ENCODE results near the gene GPC2.

Gene GPC2

DNA sequence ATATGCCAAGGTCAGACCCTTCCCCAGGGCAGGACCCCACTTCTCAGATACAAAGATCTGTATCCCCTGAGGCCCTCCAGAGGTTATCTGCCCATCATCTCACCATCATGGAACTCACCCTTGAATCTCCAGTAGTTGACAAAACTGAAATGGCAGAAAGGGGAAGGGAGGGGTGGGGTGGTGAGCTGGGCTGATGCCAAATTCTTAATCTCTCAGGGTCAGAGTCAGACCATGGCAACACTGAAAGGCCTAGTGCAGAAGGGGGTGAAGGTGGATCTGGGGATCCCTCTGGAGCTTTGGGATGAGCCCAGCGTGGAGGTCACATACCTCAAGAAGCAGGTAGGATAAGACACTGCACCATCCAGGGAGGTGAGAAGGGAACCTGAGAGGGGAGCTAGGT is 54.6 kb downstream of the GPC2 start:
- no peak overlapping the region for H3K4me3 ChIP-seq (replicated peaks; ENCODE audit: low read depth, low read length)
- DNase-seq (ENCODE audit: extremely low read depth, low read depth), result no peak
- TF ChIP-seq, protein P1, sequence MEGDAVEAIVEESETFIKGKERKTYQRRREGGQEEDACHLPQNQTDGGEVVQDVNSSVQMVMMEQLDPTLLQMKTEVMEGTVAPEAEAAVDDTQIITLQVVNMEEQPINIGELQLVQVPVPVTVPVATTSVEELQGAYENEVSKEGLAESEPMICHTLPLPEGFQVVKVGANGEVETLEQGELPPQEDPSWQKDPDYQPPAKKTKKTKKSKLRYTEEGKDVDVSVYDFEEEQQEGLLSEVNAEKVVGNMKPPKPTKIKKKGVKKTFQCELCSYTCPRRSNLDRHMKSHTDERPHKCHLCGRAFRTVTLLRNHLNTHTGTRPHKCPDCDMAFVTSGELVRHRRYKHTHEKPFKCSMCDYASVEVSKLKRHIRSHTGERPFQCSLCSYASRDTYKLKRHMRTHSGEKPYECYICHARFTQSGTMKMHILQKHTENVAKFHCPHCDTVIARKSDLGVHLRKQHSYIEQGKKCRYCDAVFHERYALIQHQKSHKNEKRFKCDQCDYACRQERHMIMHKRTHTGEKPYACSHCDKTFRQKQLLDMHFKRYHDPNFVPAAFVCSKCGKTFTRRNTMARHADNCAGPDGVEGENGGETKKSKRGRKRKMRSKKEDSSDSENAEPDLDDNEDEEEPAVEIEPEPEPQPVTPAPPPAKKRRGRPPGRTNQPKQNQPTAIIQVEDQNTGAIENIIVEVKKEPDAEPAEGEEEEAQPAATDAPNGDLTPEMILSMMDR (IDR thresholded peaks at IDR 0.05; ENCODE audit: low read depth, low read length, missing control alignments), result no peak

DNA sequence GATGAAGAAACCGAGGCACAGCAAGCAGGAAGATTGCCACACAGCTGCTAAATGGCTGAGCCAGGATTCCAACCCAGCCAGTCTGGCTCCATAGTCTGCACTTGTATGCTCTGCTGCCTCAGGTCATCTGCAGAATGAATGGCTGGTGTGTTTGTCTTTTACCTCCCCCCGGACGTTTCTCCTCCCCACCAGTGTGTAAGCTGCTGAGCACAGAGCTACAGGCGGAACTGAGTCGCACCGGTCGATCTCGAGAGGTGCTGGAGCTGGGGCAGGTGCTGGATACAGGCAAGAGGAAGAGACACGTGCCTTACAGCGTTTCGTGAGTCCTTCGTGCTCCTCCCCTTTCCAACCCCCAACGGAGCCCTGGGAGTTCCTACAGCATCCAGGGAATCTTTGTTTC is 55.1 kb downstream of the GPC2 start:
- TF ChIP-seq, protein P1 (IDR thresholded peaks at IDR 0.05; ENCODE audit: low read depth, low read length, missing control alignments), result no peak

DNA sequence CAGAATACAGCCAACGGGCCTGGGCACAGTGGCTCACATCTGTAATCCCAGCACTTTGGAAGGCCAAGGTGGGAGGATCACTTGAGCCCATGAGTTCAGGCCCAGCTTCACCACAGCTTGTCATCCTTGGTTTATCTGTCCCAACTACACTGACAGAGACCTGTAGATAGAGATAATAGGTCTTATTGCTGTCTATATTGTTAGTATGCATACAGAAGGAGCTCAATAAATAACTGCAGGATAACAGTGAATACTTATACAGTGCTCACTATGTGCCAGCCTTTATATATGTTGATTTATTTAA is 56.5 kb downstream of the GPC2 start:
- TF ChIP-seq, protein P1 (IDR thresholded peaks at IDR 0.05; ENCODE audit: low read depth, low read length, missing control alignments), result no peak
- H3K4me3 ChIP-seq (replicated peaks; ENCODE audit: low read depth, low read length), result peak overlapping the region; percentile 98

More for the DNA sequence above, 55.1 kb downstream of the GPC2 start:
- H3K4me3 ChIP-seq (replicated peaks; ENCODE audit: low read depth, low read length), result no peak overlapping the region
- no peak for DNase-seq (ENCODE audit: extremely low read depth, low read depth)

DNA sequence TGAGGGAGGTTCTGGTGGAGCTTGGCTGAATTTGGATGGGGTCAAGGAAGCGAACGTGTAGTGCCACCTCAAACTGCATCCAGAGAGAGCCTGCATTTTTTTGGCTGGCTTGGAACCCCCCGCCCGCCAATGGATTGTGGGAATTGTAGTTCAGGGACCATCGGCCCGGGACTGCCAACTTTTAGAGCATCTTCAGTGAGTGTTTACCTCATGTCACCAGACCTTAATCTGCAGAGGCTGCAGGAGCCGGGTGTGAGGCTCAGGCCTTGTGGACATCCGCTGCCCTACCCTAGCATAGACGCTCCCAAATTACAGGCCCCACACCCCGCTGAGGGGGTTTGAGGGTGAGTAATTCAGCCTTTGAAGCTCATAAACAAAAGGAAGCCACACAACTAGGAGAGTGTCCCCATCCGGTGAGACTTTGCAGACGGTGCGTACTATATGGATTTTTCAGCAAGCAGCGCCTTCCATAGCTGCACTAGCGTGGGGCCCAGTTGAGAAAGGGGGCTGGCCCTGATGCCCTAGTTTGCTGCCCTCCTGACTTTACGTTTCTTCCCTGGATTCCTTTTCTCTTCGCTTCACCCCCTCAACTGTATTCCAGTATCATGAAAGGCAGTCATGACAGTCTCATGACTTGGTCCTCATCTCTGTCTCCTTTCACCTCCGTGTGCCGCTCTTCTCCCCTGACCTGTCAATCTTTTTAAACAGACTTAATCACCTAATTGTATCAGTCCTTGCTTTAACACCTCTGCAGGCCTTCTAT is 57.0 kb downstream of the GPC2 start:
- DNase-seq (ENCODE audit: extremely low read depth, low read depth), result no peak
- TF ChIP-seq, protein P1 (IDR thresholded peaks at IDR 0.05; ENCODE audit: low read depth, low read length, missing control alignments), result no peak
- H3K4me3 ChIP-seq (replicated peaks; ENCODE audit: low read depth, low read length), result peak overlapping the region; percentile 98

More for the DNA sequence above, 56.5 kb downstream of the GPC2 start:
- DNase-seq (ENCODE audit: extremely low read depth, low read depth), result no peak
